ENCODE data around the gene PRAMEF10. TPM values are rescaled to one million over a fixed set of nuclear protein-coding genes. Genes with fewer than 3 reads are reported as not detected.
"Not testable (repeated sequence)": the region's sequence is repeated elsewhere in the genome, so short reads cannot be mapped to it uniquely, and the experiment has no call there.

The PRAMEF10 gene, protein sequence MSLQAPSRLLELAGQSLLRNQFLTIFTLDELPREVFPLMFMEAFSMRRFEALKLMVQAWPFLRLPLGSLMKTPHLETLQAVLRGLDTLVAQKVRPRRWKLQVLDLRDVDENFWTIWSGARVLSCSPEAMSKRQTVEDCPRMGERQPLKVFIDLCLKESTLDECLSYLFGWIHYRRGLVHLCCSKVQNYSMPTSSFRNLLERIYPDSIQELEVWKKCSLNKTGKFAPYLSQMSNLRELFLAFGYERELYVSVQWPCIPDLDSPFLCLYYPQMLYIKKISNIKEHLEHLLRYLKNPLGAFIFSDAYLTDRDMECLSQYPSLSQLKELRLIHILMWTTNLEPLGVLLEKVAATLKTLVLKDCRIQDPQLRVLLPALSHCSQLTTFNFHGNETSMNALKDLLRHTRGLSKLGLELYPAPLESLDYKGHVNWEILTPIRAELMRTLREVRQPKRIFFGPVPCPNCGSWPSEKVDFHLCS
- total RNA-seq = not detected
- long read RNA-seq = 0 reads

DNA sequence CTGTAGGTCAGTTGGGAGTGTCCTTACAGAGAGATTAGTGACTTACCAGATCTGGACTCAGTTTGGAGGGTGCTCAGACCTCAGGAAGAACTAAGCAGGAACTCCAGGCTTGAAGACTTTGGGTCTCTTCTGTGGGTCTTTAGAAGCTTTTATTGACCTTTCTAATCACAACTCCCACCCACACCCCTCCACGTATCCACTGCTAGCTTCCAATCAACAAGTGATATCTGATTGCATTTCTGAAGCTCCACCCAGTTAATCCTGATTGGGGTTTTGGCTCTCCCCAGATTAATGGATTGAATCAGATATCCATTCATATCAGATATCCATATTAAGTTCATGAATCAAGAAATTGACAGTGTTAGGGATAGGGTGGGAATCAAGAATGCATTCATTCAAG, at the start of gene PRAMEF10:
PRAMEF10 (minus strand) TSS at position 101 of the 400 bp plus-strand sequence. CDS start 2,423 bp downstream, outside the sequence.
- intact Hi-C loops (cut with DNase I); H3K27ac ChIP-seq; H3K27me3 ChIP-seq; H3K36me3 ChIP-seq; H3K9me3 ChIP-seq; ATAC-seq; H3K4me1 ChIP-seq; H3K4me3 ChIP-seq; DNase-seq: not testable (repeated sequence)

DNA sequence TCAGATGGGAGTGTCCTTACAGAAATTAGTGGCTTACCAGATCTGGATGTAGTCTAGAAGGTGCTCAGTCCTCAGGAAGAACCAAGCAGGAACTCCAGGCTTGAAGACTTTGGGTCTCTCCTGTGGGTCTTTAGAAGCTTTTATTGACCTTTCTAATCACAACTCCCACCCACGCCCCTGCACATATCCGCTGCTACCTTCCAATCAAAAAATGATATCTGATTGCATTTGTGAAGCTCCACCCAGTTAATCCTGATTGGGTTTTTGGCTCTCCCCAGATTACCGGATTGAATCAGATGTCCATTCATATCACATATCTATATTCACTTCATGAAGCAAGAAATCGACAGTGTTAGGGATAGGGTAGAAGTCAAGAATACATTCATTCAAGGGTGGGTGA, 49.4 kb upstream of the PRAMEF10 start, which contains the start of gene PRAMEF6:
PRAMEF6 (minus strand) TSS at position 101 of the 400 bp plus-strand sequence. CDS start 5,062 bp downstream, outside the sequence.
- H3K9me3 ChIP-seq; intact Hi-C loops (cut with DNase I); H3K36me3 ChIP-seq; H3K27me3 ChIP-seq; H3K4me1 ChIP-seq; ATAC-seq; H3K4me3 ChIP-seq; DNase-seq; H3K27ac ChIP-seq: not testable (repeated sequence)

DNA sequence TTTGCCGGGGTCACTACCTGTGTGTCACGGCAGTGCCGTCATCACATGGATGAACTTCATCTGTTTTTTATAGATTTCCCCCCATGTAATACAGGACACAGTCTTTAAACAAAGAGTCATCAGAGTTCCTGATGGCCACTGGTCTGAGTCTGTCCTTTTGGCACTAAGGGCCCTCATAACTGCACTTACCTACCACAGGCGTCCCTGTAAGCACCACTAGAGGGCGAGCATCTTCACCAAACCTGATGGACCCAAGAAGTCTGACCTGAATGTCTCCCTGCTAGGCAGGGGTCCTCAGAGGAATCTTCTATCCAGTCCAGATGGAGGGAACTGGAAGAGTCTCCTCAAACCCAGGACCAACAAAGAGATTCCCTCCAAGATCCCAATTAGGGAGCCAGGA, 26.3 kb upstream of the PRAMEF10 start:
- H3K36me3 ChIP-seq; H3K4me1 ChIP-seq; DNase-seq; intact Hi-C loops (cut with DNase I); H3K4me3 ChIP-seq; H3K9me3 ChIP-seq; H3K27ac ChIP-seq; H3K27me3 ChIP-seq: not testable (repeated sequence)
- peak; percentile 54 for ATAC-seq

DNA sequence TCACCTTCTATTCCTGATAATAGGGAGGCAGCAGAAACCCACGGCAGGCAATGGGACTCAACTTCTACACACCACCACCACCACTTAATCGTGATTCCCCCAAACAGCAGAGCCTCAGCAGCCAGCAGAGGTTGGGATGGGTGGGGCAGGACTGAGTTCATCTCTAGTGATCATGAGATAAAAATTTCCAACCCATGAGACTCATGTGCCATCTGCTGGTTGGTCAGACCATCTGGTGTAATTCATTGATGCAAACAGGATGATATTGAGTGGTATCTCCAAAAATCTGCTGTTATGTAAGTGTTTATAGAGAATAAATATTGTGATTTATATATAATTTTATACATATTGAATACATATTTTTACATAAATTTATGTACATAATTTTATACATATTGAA, 23.7 kb upstream of the PRAMEF10 start:
- H3K36me3 ChIP-seq; H3K27ac ChIP-seq; H3K9me3 ChIP-seq; H3K4me1 ChIP-seq; H3K27me3 ChIP-seq; intact Hi-C loops (cut with DNase I); DNase-seq; ATAC-seq; H3K4me3 ChIP-seq: not testable (repeated sequence)

DNA sequence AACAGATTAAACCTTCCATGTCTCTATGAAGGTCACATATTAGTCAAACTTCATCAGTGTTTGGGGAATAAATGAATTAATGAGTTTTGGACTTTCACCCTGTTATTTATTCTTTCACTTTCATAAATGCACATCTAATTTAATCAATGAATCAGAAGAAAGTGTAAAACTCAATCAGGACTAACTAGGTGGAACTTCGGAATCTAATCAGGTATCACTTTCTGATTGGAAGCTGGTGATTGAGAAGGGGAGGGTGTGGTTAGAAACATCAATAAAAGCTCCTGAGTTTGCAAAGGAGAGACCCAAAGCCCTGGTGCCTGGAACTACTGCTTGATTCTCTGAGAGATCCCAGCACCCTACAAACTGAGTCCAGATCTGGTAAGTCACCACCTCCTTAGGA, 18.2 kb upstream of the PRAMEF10 start, which contains the start of gene PRAMEF7:
PRAMEF7 (plus strand) TSS at position 301 of the 400 bp plus-strand sequence. CDS start 1,083 bp downstream, outside the sequence.
- H3K9me3 ChIP-seq; H3K27ac ChIP-seq; H3K4me3 ChIP-seq; H3K36me3 ChIP-seq; ATAC-seq; H3K4me1 ChIP-seq; H3K27me3 ChIP-seq; intact Hi-C loops (cut with DNase I); DNase-seq: not testable (repeated sequence)

DNA sequence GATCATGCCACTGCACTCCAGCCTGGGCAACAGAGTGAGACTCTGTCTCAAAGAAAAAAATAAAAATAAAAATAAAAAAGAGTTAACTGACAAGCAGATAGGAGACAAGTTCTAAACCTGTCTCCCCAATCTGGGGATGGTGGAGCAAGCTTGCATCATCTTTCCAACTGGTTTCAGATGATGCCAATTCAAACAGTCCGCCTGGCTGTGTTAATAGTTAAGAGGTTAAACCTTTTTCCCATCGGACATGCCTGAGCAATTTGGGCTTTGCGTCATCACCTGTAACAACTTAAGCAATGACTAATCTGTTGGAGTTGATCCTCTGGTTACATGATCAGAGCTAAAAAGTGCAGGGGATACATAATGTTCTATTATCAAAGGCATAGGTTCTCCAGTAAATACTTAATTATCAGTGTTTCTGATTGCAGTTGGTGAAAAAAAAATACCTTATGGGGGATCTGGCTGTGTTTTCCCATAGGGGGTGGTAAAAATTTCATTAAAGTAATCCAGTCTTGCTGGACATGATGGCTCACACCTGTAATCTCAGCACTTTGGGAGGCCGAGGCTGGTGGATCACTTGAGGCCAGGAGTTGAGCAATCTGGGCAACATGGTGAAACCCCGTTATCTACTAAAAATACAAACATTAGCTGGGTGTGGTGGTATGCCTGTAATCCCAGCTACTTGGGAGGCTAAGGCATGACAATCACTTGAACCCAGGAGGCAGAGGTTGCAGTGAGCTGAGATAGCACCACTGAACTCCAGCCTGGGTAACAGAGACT, 5.9 kb upstream of the PRAMEF10 start:
- H3K9me3 ChIP-seq; ATAC-seq; intact Hi-C loops (cut with DNase I): not testable (repeated sequence)

DNA sequence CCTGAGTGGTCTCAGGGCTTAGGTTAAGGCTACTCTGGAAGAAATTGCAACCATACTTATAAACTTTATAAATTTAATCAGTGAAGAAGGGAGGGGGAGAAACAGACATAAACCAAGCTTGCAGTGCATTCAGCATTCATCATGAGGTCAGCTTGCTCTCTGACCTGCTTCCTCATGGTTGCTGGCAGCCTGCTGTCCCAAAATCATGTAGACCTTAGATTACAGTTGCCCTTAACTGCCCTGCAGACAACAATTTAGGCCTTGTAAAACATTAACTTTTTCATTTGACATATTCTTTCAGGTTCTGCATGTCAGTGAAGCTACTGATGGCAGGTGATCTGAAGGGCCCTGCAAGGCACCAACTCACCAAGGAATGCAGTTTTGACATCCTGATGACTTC, 1.1 kb upstream of the PRAMEF10 start:
- H3K9me3 ChIP-seq; H3K27ac ChIP-seq; H3K4me1 ChIP-seq; intact Hi-C loops (cut with DNase I); H3K36me3 ChIP-seq; DNase-seq; H3K27me3 ChIP-seq; H3K4me3 ChIP-seq; ATAC-seq: not testable (repeated sequence)

More for the DNA sequence above, 5.9 kb upstream of the PRAMEF10 start:
- DNase-seq, H3K36me3 ChIP-seq, H3K4me3 ChIP-seq, H3K27ac ChIP-seq, H3K27me3 ChIP-seq, H3K4me1 ChIP-seq: not testable (repeated sequence)

DNA sequence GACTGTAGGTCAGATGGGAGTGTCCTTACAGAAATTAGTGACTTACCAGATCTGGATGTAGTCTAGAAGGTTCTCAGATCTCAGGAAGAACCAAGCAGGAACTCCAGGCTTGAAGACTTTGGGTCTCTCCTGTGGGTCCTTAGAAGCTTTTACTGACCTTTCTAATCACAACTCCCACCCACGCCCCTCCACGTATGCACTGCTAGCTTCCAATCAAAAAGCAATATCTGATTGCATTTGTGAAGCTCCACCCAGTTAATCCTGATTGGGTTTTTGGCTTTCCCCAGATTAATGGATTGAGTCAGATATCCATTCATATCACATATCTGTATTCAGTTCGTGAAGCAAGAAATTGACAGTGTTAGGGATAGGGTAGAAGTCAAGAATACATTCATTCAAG, 12.0 kb downstream of the PRAMEF10 start, which contains the start of gene PRAMEF4:
PRAMEF4 (minus strand) TSS at position 101 of the 400 bp plus-strand sequence. CDS start 2,807 bp downstream, outside the sequence.
- H3K9me3 ChIP-seq; H3K27me3 ChIP-seq; intact Hi-C loops (cut with DNase I); DNase-seq; H3K4me3 ChIP-seq; ATAC-seq; H3K4me1 ChIP-seq; H3K36me3 ChIP-seq; H3K27ac ChIP-seq: not testable (repeated sequence)

DNA sequence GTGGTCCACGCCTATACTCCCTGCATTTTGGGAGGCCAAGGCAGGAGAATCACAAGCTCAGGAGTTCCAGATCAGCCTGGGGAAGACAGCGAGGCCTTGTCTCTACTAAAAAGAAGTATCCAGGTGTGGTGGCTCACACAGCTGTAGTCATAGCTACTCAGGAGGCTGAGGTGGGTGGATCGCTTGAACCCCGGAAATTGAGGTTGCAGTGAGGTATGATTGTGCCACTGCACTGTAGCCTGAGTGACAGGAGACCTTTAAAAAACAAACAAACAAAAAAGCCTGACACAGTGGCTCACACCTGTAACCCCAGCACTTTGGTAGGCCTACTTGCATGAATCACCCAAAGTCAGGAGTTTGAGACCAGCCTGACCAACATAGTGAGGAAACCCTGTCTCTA, 19.6 kb downstream of the PRAMEF10 start:
- H3K4me3 ChIP-seq; H3K27me3 ChIP-seq; H3K36me3 ChIP-seq; H3K27ac ChIP-seq; H3K4me1 ChIP-seq; ATAC-seq; H3K9me3 ChIP-seq; DNase-seq; intact Hi-C loops (cut with DNase I): not testable (repeated sequence)

DNA sequence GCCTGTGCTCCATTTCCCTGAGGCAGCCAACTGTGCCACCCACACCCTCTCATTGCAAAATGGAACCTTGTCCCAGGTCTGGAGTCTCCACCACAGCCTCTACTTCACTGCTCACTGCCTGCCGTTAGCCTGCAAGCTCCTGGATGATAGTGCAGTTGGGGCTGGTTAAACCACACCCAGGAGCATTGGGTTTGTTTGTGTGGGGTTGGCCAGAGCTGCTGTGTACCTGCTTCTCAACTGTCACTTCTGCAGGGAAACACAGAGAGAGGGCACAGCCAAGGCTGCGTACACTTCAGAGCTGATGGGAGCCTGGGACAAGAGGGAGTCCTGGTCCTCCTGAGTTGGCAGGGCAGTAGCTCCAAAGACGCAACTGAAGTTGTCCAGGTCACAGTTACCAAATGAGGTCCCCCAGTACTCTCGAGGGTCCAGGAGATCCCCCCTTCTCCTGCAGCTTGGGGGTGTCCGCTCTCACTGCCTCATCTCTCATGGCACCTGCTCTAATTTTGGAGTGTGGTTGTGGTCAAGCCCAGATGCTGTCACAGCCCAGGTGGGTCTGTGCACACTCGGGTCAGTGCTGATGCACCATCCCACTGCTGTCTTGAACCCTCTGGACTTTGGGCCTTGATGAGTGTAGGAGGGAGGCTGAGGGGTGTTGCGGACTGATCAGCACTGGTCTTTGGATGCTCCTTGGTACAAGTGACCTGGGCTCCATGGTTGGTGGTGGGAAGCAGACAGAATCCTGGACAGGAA, 34.8 kb downstream of the PRAMEF10 start:
- DNase-seq; H3K4me3 ChIP-seq; H3K27me3 ChIP-seq; H3K36me3 ChIP-seq; H3K27ac ChIP-seq; ATAC-seq; H3K4me1 ChIP-seq; intact Hi-C loops (cut with DNase I); H3K9me3 ChIP-seq: not testable (repeated sequence)

DNA sequence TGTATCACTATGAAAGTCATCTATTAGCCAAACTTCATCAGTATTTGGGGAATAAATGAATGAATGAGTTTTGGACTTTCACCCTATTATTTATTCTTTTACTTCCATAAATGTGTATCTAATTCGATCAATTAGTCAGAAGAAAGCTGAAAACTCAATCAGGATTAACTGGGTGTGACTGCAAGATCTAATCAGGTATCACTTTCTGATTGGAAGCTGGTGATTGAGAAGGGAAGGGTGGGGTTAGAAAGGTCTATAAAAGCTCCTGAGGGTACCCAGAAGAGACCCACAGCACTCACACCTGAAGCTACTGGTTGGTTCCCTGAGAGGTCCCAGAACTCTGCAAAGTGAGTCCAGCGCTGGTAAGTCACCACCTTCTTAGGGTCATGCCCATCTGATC, 41.3 kb downstream of the PRAMEF10 start, which contains the start of gene PRAMEF2:
PRAMEF2 (plus strand) TSS at position 301 of the 400 bp plus-strand sequence. CDS start 1,924 bp downstream, outside the sequence.
- H3K9me3 ChIP-seq; DNase-seq; H3K27ac ChIP-seq; H3K27me3 ChIP-seq; H3K4me3 ChIP-seq; H3K4me1 ChIP-seq; intact Hi-C loops (cut with DNase I); H3K36me3 ChIP-seq; ATAC-seq: not testable (repeated sequence)
